Gastrocnemius medialis (tissue), 4 donors: ENCODE results near the gene TMEM81.

ENCODE experiments used
- CTCF ChIP-seq, 5 experiments: fragments of 450-650 bp in 3 of 5; fragments of 200-600 bp in 2 of 5; sonication (generic) in 2 of 5; IDR thresholded peaks in 4 of 5; conservative IDR thresholded peaks in 1 of 5; 1 replicate in 4 of 5; 2 replicates in 1 of 5; pipeline ENCODE4 v1.5.1; 2016 to 2019; ENCODE audit warnings: antibody characterized with exemption in 5 of 5, mild to moderate bottlenecking in 3 of 5, moderate library complexity in 3 of 5
- POLR2A ChIP-seq, 2 donors: fragments of 450-650 bp; IDR thresholded peaks; one replicate each; pipeline ENCODE4 v1.6.1; 2017; ENCODE audit warnings: antibody characterized with exemption in 2 of 2, mild to moderate bottlenecking in 2 of 2, moderate library complexity in 2 of 2

- TF ChIP-seq CTCF (IDR thresholded peaks at IDR 0.05 in 4 of 5, conservative IDR thresholded peaks at IDR 0.05 in 1 of 5) (no peak), POLR2A (IDR thresholded peaks at IDR 0.05) (no peak)
Measured at GRCh38 chr1:205047764-205048231, 36.5 kb downstream of the TMEM81 start.
